Measurements from ENCODE around the gene LAP3.
A peak's percentile ranks its signal among the peaks of the same experiment; 100 is the strongest.
"Not testable (repeated sequence)": the region's sequence is repeated elsewhere in the genome, so short reads cannot be mapped to it uniquely, and the experiment has no call there.

The LAP3 gene

GRCh38 chr4:17562157-17562556 lies 14.8 kb upstream of the LAP3 start:
- DNase-seq = no peak

- no peak for DNase-seq
Observed at GRCh38 chr4:17565846-17566245, 11.2 kb upstream of the LAP3 start.

- DNase-seq = no peak
Observed at GRCh38 chr4:17567271-17567670, 9.7 kb upstream of the LAP3 start.

- DNase-seq = no peak
Observed at GRCh38 chr4:17574206-17574605, 2.8 kb upstream of the LAP3 start.

GRCh38 chr4:17575177-17575576 lies 1.8 kb upstream of the LAP3 start:
- not testable (repeated sequence) for DNase-seq

- peak; percentile 48 for DNase-seq
Observed at GRCh38 chr4:17577665-17578481, 875 bp downstream of the LAP3 start.

GRCh38 chr4:17578482-17578891 lies 1.5 kb downstream of the LAP3 start:
- no peak for DNase-seq

GRCh38 chr4:17580969-17581368 lies 4.0 kb downstream of the LAP3 start:
- no peak for DNase-seq

GRCh38 chr4:17583276-17583675 lies 6.3 kb downstream of the LAP3 start:
- DNase-seq = no peak

GRCh38 chr4:17583941-17584340 lies 6.9 kb downstream of the LAP3 start:
- DNase-seq = no peak

- DNase-seq = no peak
Observed at GRCh38 chr4:17584521-17585213, 7.7 kb downstream of the LAP3 start.

GRCh38 chr4:17587094-17587822 lies 10.3 kb downstream of the LAP3 start:
- DNase-seq = no peak

GRCh38 chr4:17589355-17589754 lies 12.4 kb downstream of the LAP3 start:
- DNase-seq = no peak

GRCh38 chr4:17595471-17596005 lies 18.5 kb downstream of the LAP3 start:
- DNase-seq = no peak

- peak; percentile 11 for DNase-seq
Observed at GRCh38 chr4:17597517-17597916, 20.5 kb downstream of the LAP3 start.

GRCh38 chr4:17599826-17600225 lies 22.8 kb downstream of the LAP3 start:
- no peak for DNase-seq

GRCh38 chr4:17605236-17605635 lies 28.2 kb downstream of the LAP3 start:
- DNase-seq = no peak

- DNase-seq = peak; percentile 38
Observed at GRCh38 chr4:17613761-17614415, 36.9 kb downstream of the LAP3 start.

- DNase-seq = peak; percentile 96
Observed at GRCh38 chr4:17614416-17615299, 37.7 kb downstream of the LAP3 start, which contains the start of gene MED28. TSS of gene MED28 (plus strand) at chr4:17614641. CDS start at chr4:17614655, 14 bp downstream.

- no peak for DNase-seq
Observed at GRCh38 chr4:17616283-17616682, 39.3 kb downstream of the LAP3 start.

- DNase-seq = no peak
Observed at GRCh38 chr4:17618926-17619325, 41.9 kb downstream of the LAP3 start.

Measured in CD4-positive, alpha-beta T cell treated with Interleukin-17A for 4 hours (primary cell).